Smooth muscle cell of the brain vasculature (primary cell): Measurements from ENCODE around the gene THAP9.
"Not testable (repeated sequence)": the region's sequence is repeated elsewhere in the genome, so short reads cannot be mapped to it uniquely, and the experiment has no call there.

Experiments used
- DNase-seq: peaks from one replicate; pipeline ENCODE4 v3.0.0-alpha.2; 2012; ENCODE audit warnings: low read depth, low spot score

The THAP9 gene

GRCh38 chr4:82896755-82897154 lies 3.8 kb upstream of the THAP9 start:
- no peak for DNase-seq

GRCh38 chr4:82898322-82899243 lies 2.0 kb upstream of the THAP9 start:
- DNase-seq = no peak

- DNase-seq = no peak
Observed at GRCh38 chr4:82899374-82900065, 1.0 kb upstream of the THAP9 start.

GRCh38 chr4:82900066-82900410 lies 497 bp upstream of the THAP9 start:
- DNase-seq = no peak

GRCh38 chr4:82901183-82901718 lies 716 bp downstream of the THAP9 start:
- no peak for DNase-seq

- no peak for DNase-seq
Observed at GRCh38 chr4:82903737-82904136, 3.2 kb downstream of the THAP9 start.

GRCh38 chr4:82905205-82905604 lies 4.7 kb downstream of the THAP9 start:
- no peak for DNase-seq

GRCh38 chr4:82906469-82906868 lies 5.9 kb downstream of the THAP9 start:
- no peak for DNase-seq

GRCh38 chr4:82909326-82909725 lies 8.8 kb downstream of the THAP9 start:
- DNase-seq = no peak

- DNase-seq = no peak
Observed at GRCh38 chr4:82913305-82913704, 12.8 kb downstream of the THAP9 start.

- DNase-seq = not testable (repeated sequence)
Observed at GRCh38 chr4:82913968-82914367, 13.4 kb downstream of the THAP9 start.

GRCh38 chr4:82918091-82918490 lies 17.6 kb downstream of the THAP9 start:
- no peak for DNase-seq

GRCh38 chr4:82919386-82919785 lies 18.9 kb downstream of the THAP9 start:
- no peak for DNase-seq

- DNase-seq = no peak
Observed at GRCh38 chr4:82921795-82922194, 21.3 kb downstream of the THAP9 start.

- no peak for DNase-seq
Observed at GRCh38 chr4:82930848-82931755, 30.6 kb downstream of the THAP9 start.

GRCh38 chr4:82934441-82934840 lies 33.9 kb downstream of the THAP9 start:
- no peak for DNase-seq

- DNase-seq = no peak
Observed at GRCh38 chr4:82939414-82939813, 38.9 kb downstream of the THAP9 start.

GRCh38 chr4:82947498-82947897 lies 47.0 kb downstream of the THAP9 start:
- no peak for DNase-seq

- DNase-seq = peak; percentile 9
Observed at GRCh38 chr4:82948647-82949204, 48.2 kb downstream of the THAP9 start.

GRCh38 chr4:82951196-82951595 lies 50.7 kb downstream of the THAP9 start:
- no peak for DNase-seq

- DNase-seq = no peak
Observed at GRCh38 chr4:82954212-82954611, 53.7 kb downstream of the THAP9 start.
